Brain microvascular endothelial cell (primary cell): ENCODE measurements around the gene FOXJ3.

Source experiments
- DNase-seq: peaks from one replicate; pipeline ENCODE4 v3.0.0-alpha.2; 2020
- H3K27ac ChIP-seq: fragments of 250-450 bp; sonication (Bioruptor Pico); 2 replicates; pipeline ENCODE4 v1.5.1; 2020; ENCODE audit warnings: mild to moderate bottlenecking, moderate library complexity
- H3K27me3 ChIP-seq: fragments of 250-450 bp; sonication (Bioruptor Pico); replicated peaks from 2 replicates; pipeline ENCODE4 v1.5.1; 2020; ENCODE audit warnings: mild to moderate bottlenecking
- H3K36me3 ChIP-seq: fragments of 250-450 bp; sonication (Bioruptor Pico); replicated peaks from 2 replicates; pipeline ENCODE4 v1.5.1; 2020; ENCODE audit warnings: mild to moderate bottlenecking
- H3K4me3 ChIP-seq: 2 replicates; pipeline ENCODE4 v1.5.1; 2011; ENCODE audit warnings: low read depth, mild to moderate bottlenecking, control low read depth, low read length, moderate library complexity
- in situ Hi-C: cut with HindIII; loops from 2 replicates; pipeline ENCODE4 v1.10.0; 2017; ENCODE audit warnings: low sequenced_read_pairs, low pct_ligation_motif_present
- TF ChIP-seq, protein P1 (sequence below): IDR thresholded peaks from 2 replicates; pipeline ENCODE4 v1.5.1; 2011; ENCODE audit warnings: low read depth, mild to moderate bottlenecking, moderate library complexity, low read length, control low read depth, inconsistent platforms; ENCODE audit errors: missing control alignments

Gene FOXJ3

GRCh38 chr1:42288311-42288985 is 46.6 kb downstream of the FOXJ3 start:
- no peak for DNase-seq
- H3K27me3 ChIP-seq = no peaks in the 10 kb centered on the region
- no peak overlapping the region for H3K27ac ChIP-seq
- in situ Hi-C loops = no loop called here
- H3K4me3 ChIP-seq = no peak overlapping the region
- H3K36me3 ChIP-seq = no peaks in the 10 kb centered on the region
- TF ChIP-seq, protein P1, sequence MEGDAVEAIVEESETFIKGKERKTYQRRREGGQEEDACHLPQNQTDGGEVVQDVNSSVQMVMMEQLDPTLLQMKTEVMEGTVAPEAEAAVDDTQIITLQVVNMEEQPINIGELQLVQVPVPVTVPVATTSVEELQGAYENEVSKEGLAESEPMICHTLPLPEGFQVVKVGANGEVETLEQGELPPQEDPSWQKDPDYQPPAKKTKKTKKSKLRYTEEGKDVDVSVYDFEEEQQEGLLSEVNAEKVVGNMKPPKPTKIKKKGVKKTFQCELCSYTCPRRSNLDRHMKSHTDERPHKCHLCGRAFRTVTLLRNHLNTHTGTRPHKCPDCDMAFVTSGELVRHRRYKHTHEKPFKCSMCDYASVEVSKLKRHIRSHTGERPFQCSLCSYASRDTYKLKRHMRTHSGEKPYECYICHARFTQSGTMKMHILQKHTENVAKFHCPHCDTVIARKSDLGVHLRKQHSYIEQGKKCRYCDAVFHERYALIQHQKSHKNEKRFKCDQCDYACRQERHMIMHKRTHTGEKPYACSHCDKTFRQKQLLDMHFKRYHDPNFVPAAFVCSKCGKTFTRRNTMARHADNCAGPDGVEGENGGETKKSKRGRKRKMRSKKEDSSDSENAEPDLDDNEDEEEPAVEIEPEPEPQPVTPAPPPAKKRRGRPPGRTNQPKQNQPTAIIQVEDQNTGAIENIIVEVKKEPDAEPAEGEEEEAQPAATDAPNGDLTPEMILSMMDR = no peak

DNA sequence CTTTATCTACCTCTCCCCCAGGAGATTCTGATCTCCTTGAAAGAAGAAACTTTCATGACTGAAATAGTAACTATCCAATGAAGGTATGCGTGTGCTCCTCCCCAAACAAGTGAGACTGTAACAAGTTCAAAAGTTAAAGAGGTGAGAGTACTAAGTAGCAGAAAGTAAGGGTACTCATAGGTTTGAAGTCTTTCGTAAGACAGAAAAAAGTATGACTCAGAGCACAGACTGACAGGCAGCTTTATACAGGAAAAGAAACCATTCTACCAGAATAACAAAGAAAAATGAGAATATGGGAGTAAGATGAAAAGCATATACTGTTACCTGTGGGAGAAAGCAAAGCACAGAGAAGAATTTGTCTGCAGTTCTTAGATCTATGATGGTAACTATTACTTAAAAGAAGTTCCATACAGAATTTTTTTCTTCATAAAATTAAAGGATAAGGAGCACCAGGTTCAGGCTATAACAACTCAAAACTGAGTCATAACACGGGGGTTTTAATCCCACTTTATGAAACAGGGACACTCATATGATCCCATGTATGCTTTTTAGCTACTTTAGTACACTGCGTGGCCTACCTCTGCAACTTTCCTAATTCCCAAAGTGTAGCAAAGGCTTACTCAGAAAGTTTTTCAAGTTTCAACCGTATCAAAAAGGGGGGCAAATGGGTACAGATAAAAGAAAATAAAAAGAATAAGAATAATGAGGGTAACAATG is 52.0 kb downstream of the FOXJ3 start:
- Histone ChIP-seq H3K36me3 (no peaks in the 10 kb centered on the region), H3K27ac (peak overlapping the region; percentile 4), H3K27me3 (no peaks in the 10 kb centered on the region), H3K4me3 (no peak overlapping the region)
- DNase-seq = no peak
- TF ChIP-seq, protein P1 = no peak
- in situ Hi-C loops = no loop called here

GRCh38 chr1:42282024-42282579 is 52.9 kb downstream of the FOXJ3 start:
- TF ChIP-seq, protein P1 = no peak
- DNase-seq = peak; percentile 28
- in situ Hi-C loops = no loop called here
- Histone ChIP-seq H3K4me3 (no peak overlapping the region), H3K27me3 (no peaks in the 10 kb centered on the region), H3K36me3 (no peaks in the 10 kb centered on the region), H3K27ac (no peak overlapping the region)

- TF ChIP-seq, protein P1 = no peak
- Histone ChIP-seq H3K4me3 (no peak overlapping the region), H3K36me3 (no peaks in the 10 kb centered on the region), H3K27ac (no peak overlapping the region), H3K27me3 (no peaks in the 10 kb centered on the region)
- no peak for DNase-seq
- in situ Hi-C loops = no loop called here
These were observed 54.2 kb downstream of the FOXJ3 start for GRCh38 chr1:42280821-42281220.

- no peak for DNase-seq
- in situ Hi-C loops = no loop called here
- Histone ChIP-seq H3K27me3 (no peaks in the 10 kb centered on the region), H3K4me3 (no peak overlapping the region), H3K27ac (no peak overlapping the region), H3K36me3 (no peaks in the 10 kb centered on the region)
- TF ChIP-seq, protein P1 = no peak
These were observed 56.0 kb downstream of the FOXJ3 start for GRCh38 chr1:42279055-42279454.
